Right cardiac atrium (tissue), 5 donors: ENCODE measurements around the gene BICC1. TPM values are rescaled to one million over a fixed set of nuclear protein-coding genes. Genes with fewer than 3 reads are reported as not detected.
A peak's percentile ranks its signal among the peaks of the same experiment; 100 is the strongest.

Experiments
- ATAC-seq, 2 donors: fragments of 200-7000 bp; cut with Tn5 transposase; one replicate each; pipeline versions ENCODE4 v1.8.0 to v1.9.1; 2020; ENCODE audit warnings: moderate library complexity in 2 of 2, mild to moderate bottlenecking in 1 of 2
- DNase-seq, 3 donors: peaks; one replicate each; pipeline ENCODE4 v3.0.0-alpha.2; 2020
- H3K27ac ChIP-seq: one replicate; pipeline ENCODE4 v1.5.1; 2013; ENCODE audit warnings: mild to moderate bottlenecking, low read length, control low read depth, moderate library complexity
- H3K27me3 ChIP-seq: one replicate; pipeline ENCODE4 v1.6.1; 2013; ENCODE audit not compliant: control insufficient read depth, insufficient read depth
- H3K4me1 ChIP-seq: one replicate; pipeline ENCODE4 v1.6.1; 2013; ENCODE audit warnings: low read length; ENCODE audit not compliant: control insufficient read depth, insufficient read depth
- H3K4me3 ChIP-seq: one replicate; pipeline ENCODE4 v1.5.1; 2013; ENCODE audit warnings: low read length, control low read depth
- H3K9me3 ChIP-seq: one replicate; pipeline ENCODE4 v1.6.1; 2013; ENCODE audit warnings: low read length; ENCODE audit not compliant: control insufficient read depth
- WGBS: extraction: QIAGEN DNeasy Blood & Tissue Kit; methylation state at CpG from one replicate; pipeline ENCODE4 v1.1.7; 2013; 5-methylcytosine and 5-hydroxymethylcytosine counted together
- intact Hi-C, 4 donors: fragments of 100-400 bp; cut with DNase I; formaldehyde crosslinking; loops; one replicate each; pipeline versions ENCODE4 v1.11.0 to v1.14.0; 2022 to 2023
- polyA plus RNA-seq: library from polyadenylated mRNA; stranded (reverse); fragments of 200-250 nt; gene quantifications from one replicate; pipeline ENCODE4 v1.2.3, GENCODE V29; 2013
- total RNA-seq, 4 donors: library from RNA; stranded (reverse); fragmentation: NEBNext Ultra II Directional; extraction: Animal tissue kit (Norgen Biotek cat#: 25700); gene quantifications; one replicate each; pipeline ENCODE4 v1.2.1, GENCODE V29; 2021
- donor health status: healthy with polysubstance abuse.
- donor health status: DM: no; HTN: yes; CAD: no.
- donor health status: DM: no; HTN: no; CAD: no.
- donor health status: DM: no; HTN: yes; CAD: no; lungs with severe emphysema.
- donor health status: DM: yes; HTN: yes; CAD: no.

The BICC1 gene
- total and polyA plus RNA-seq, 5 donors, result 5.2 to 15.9 (median 13.5) TPM

GRCh38 chr10:58660575-58661255 is 148.0 kb downstream of the BICC1 start:
- H3K4me3 ChIP-seq, result no peak overlapping the region
- DNase-seq, result no peak
- no peaks in the 10 kb centered on the region for H3K9me3 ChIP-seq
- intact Hi-C loops, result no loop called here
- 72% methylated on average over 5 of the region's 5 CpGs for WGBS
- no peak overlapping the region for H3K27ac ChIP-seq
- H3K4me1 ChIP-seq, result peaks cover 2% of the 10 kb centered on the region
- H3K27me3 ChIP-seq, result no peaks in the 10 kb centered on the region
- ATAC-seq, result no peak

DNA sequence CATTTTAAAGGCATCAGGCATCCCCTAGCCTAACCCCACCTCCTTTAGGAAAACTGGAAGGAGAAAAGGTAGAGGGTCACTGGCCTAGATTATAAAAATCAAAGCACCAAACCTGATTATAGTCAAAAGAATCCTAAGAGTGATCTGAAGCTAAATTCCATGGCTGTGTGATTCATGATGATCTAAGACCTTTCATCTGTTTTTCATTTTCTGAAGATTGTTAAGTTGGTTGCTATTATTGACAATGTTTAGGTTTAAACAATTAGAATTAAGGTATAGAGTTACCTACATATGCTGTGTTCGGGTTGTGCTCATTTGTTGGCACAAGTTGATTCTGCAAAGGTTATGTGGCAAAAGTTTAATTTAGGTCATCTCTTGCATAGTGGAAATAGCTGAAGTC is 148.7 kb downstream of the BICC1 start:
- ATAC-seq, result no peak
- intact Hi-C loops, result no loop called here
- WGBS, result 74% methylated on average over 1 of the region's 1 CpG

DNA sequence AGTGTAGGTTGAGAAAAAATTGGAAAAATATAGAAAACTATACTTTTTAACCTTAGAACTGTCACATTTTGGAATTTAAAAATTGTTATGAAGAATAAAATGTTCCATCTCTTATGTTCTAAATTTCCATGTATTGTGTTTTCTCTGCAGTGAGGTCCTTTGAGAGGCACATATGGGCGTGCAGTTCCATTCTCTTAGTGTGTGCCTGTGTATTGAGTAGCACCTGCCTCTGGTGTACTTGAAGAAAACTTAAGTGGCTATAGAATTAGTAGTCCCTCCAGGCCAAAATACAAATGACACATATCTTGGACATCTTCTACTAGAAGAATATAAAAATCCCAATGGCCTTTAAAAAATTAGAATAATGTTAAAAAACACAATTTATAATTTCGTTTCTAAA is 149.2 kb downstream of the BICC1 start:
- no peaks in the 10 kb centered on the region for H3K9me3 ChIP-seq

More for the DNA sequence above, 148.7 kb downstream of the BICC1 start:
- Histone ChIP-seq H3K9me3 (no peaks in the 10 kb centered on the region), H3K4me1 (peaks cover 2% of the 10 kb centered on the region), H3K27me3 (no peaks in the 10 kb centered on the region), H3K27ac (no peak overlapping the region), H3K4me3 (no peak overlapping the region)
- no peak for DNase-seq

GRCh38 chr10:58662314-58662713 is 149.6 kb downstream of the BICC1 start:
- 66% methylated on average over 4 of the region's 4 CpGs for WGBS
- intact Hi-C loops, result no loop called here
- Histone ChIP-seq H3K9me3 (no peaks in the 10 kb centered on the region), H3K4me1 (peaks cover 2% of the 10 kb centered on the region), H3K27me3 (no peaks in the 10 kb centered on the region), H3K4me3 (no peak overlapping the region), H3K27ac (no peak overlapping the region)
- ATAC-seq (no peak), DNase-seq (no peak)

More for the DNA sequence above, 149.2 kb downstream of the BICC1 start:
- H3K27ac ChIP-seq, result no peak overlapping the region
- peaks cover 2% of the 10 kb centered on the region for H3K4me1 ChIP-seq
- H3K4me3 ChIP-seq, result no peak overlapping the region
- no peaks in the 10 kb centered on the region for H3K27me3 ChIP-seq
- DNase-seq (no peak), ATAC-seq (no peak)
- WGBS, result 30% methylated on average over 2 of the region's 2 CpGs
- intact Hi-C loops, result no loop called here

GRCh38 chr10:58665361-58665760 is 152.7 kb downstream of the BICC1 start:
- peak in 1 of 2 donors; percentile 55 for ATAC-seq
- 39% methylated on average over 3 of the region's 3 CpGs for WGBS
- H3K4me3 ChIP-seq, result no peak overlapping the region
- no peak for DNase-seq
- peaks cover 2% of the 10 kb centered on the region for H3K4me1 ChIP-seq
- no peaks in the 10 kb centered on the region for H3K27me3 ChIP-seq
- no peak overlapping the region for H3K27ac ChIP-seq
- intact Hi-C loops, result no loop called here
- no peaks in the 10 kb centered on the region for H3K9me3 ChIP-seq

- ATAC-seq (no peak), DNase-seq (no peak)
- Histone ChIP-seq H3K4me3 (no peak overlapping the region), H3K4me1 (peaks cover 2% of the 10 kb centered on the region), H3K27me3 (no peaks in the 10 kb centered on the region), H3K9me3 (no peaks in the 10 kb centered on the region), H3K27ac (no peak overlapping the region)
- WGBS, result 48% methylated on average over 3 of the region's 3 CpGs
- intact Hi-C loops, result no loop called here
These were observed 153.4 kb downstream of the BICC1 start for GRCh38 chr10:58666024-58666423.

DNA sequence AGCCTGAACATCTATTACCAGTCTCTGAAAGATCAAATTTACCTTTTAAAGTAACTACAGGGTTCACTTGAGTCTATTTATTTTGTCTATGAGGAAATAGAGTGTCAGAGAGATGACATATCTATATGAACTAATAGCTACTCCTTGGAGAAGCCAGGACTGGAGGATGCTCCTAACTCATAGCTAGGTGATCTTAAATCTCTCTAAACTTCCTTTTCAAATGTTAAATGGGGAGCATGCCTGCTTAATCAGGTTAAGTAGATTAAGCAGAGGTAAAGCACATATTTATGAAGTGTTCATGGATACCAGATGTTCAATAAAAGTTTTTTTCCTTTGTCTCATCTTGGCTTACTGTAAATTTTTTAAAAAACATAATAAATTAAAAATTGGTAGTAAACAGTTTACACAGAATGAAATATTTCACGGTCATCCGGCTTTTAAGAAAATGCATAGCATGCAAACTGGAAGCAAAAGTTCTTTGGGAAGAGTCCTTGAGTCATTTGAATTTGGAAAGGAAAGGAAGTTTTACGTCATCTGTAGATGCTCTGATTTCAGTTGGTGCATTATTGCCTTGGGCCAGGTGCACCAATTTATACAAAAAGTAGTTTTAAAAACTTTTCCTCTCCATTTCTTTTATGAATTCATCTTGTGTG is 155.1 kb downstream of the BICC1 start:
- ATAC-seq, result no peak

DNA sequence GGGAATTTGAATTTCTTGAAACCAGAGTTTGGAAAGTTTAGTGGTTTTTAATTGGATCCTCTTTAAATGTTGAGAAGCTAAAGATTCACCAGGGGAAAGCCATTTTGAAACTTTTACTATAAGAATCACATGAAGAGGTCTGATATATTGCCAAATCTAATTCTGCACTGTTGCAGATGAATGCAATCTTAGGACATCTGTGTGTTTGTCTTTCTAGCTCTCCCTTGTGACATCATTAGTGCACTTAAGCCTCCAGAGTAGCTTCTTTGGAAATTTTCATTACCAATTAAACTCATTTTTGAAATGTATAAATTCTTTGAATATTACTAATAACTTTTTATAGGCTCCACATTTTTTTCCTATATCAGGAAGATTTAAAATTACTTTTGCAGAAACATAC is 160.2 kb downstream of the BICC1 start:
- no peak for ATAC-seq
- intact Hi-C loops, result no loop called here

More for the DNA sequence above, 155.1 kb downstream of the BICC1 start:
- peaks cover 2% of the 10 kb centered on the region for H3K4me1 ChIP-seq
- 80% methylated on average over 3 of the region's 3 CpGs for WGBS
- no peak for DNase-seq
- no peaks in the 10 kb centered on the region for H3K27me3 ChIP-seq
- H3K4me3 ChIP-seq, result no peak overlapping the region
- H3K27ac ChIP-seq, result no peak overlapping the region
- no peaks in the 10 kb centered on the region for H3K9me3 ChIP-seq
- intact Hi-C loops, result no loop called here

GRCh38 chr10:58674251-58674650 is 161.6 kb downstream of the BICC1 start:
- WGBS, result 81% methylated on average over 2 of the region's 2 CpGs
- Histone ChIP-seq H3K4me3 (no peak overlapping the region), H3K9me3 (no peaks in the 10 kb centered on the region), H3K4me1 (no peaks in the 10 kb centered on the region), H3K27me3 (no peaks in the 10 kb centered on the region), H3K27ac (no peak overlapping the region)
- no peak for ATAC-seq
- no peak for DNase-seq
- intact Hi-C loops, result no loop called here

More for the DNA sequence above, 160.2 kb downstream of the BICC1 start:
- H3K4me1 ChIP-seq, result no peaks in the 10 kb centered on the region
- H3K4me3 ChIP-seq, result no peak overlapping the region
- H3K27me3 ChIP-seq, result no peaks in the 10 kb centered on the region
- H3K9me3 ChIP-seq, result no peaks in the 10 kb centered on the region
- DNase-seq, result no peak
- no peak overlapping the region for H3K27ac ChIP-seq

DNA sequence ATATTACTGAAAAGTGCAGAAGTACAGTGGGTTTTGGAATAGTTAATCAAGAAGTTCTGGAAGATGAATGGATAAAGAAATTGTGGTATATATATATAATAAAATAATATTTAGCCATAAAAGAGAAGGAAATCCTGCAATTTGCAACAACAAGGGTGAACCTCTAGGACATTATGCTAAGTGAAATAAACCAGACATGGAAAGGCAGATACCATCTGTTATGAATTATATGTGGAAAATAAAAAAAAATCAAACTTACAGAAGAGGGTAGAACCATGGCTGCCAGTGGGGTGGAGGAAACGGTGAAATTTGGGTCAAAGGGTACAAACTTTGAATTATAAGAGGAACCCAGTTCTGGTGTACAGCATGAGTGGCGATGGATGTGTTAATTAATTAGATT is 162.6 kb downstream of the BICC1 start:
- DNase-seq (no peak), ATAC-seq (no peak)
- H3K4me1 ChIP-seq, result no peaks in the 10 kb centered on the region
- H3K27me3 ChIP-seq, result no peaks in the 10 kb centered on the region
- WGBS, result 95% methylated on average over 2 of the region's 2 CpGs
- intact Hi-C loops, result no loop called here
- H3K4me3 ChIP-seq, result no peak overlapping the region
- H3K9me3 ChIP-seq, result no peaks in the 10 kb centered on the region
- no peak overlapping the region for H3K27ac ChIP-seq

GRCh38 chr10:58691528-58691927 is 178.9 kb downstream of the BICC1 start:
- peak; percentile 22 to 62 (median 50) for DNase-seq
- Histone ChIP-seq H3K27me3 (no peaks in the 10 kb centered on the region), H3K27ac (no peak overlapping the region), H3K4me3 (no peak overlapping the region), H3K9me3 (no peaks in the 10 kb centered on the region), H3K4me1 (no peaks in the 10 kb centered on the region)
- 69% methylated on average over 2 of the region's 2 CpGs for WGBS
- peak; percentile 64 to 77 for ATAC-seq
- intact Hi-C loops, result no loop called here
